HG02870 (cell line): ENCODE data around the gene EDA2R.
A peak's percentile ranks its signal among the peaks of the same experiment; 100 is the strongest.

Experiments used
- ATAC-seq: cut with Tn5 transposase; IDR thresholded peaks from one replicate; pipeline ENCODE4 v1.9.1; 2021; ENCODE audit warnings: mild to moderate bottlenecking, moderate library complexity; ENCODE audit not compliant: unreplicated experiment

The EDA2R gene

GRCh38 chrX:66638591-66639500 is at the start of gene EDA2R:
Gene EDA2R (minus strand): TSS chrX:66639078. CDS start chrX:66616020, 23,058 bp downstream.
- peak; percentile 89 for ATAC-seq

GRCh38 chrX:66684196-66684595 is 45.3 kb upstream of the EDA2R start:
- no peak for ATAC-seq

GRCh38 chrX:66680451-66680850 is 41.6 kb upstream of the EDA2R start:
- ATAC-seq, result no peak

- no peak for ATAC-seq
Measured at GRCh38 chrX:66677430-66677829, 38.6 kb upstream of the EDA2R start.

- ATAC-seq, result no peak
Measured at GRCh38 chrX:66676990-66677389, 38.1 kb upstream of the EDA2R start.

- no peak for ATAC-seq
Measured at GRCh38 chrX:66676413-66676812, 37.5 kb upstream of the EDA2R start.

- ATAC-seq, result no peak
Measured at GRCh38 chrX:66675541-66675940, 36.7 kb upstream of the EDA2R start.

- ATAC-seq, result no peak
Measured at GRCh38 chrX:66674506-66674905, 35.6 kb upstream of the EDA2R start.

GRCh38 chrX:66672106-66672505 is 33.2 kb upstream of the EDA2R start:
- no peak for ATAC-seq

- ATAC-seq, result no peak
Measured at GRCh38 chrX:66654411-66654810, 15.5 kb upstream of the EDA2R start.

- no peak for ATAC-seq
Measured at GRCh38 chrX:66635360-66635759, 3.5 kb downstream of the EDA2R start.

- ATAC-seq, result no peak
Measured at GRCh38 chrX:66634272-66634671, 4.6 kb downstream of the EDA2R start.

GRCh38 chrX:66633541-66633940 is 5.3 kb downstream of the EDA2R start:
- no peak for ATAC-seq

- ATAC-seq, result no peak
Measured at GRCh38 chrX:66632981-66633380, 5.9 kb downstream of the EDA2R start.

GRCh38 chrX:66632473-66632872 is 6.4 kb downstream of the EDA2R start:
- ATAC-seq, result no peak

GRCh38 chrX:66625525-66625924 is 13.4 kb downstream of the EDA2R start:
- ATAC-seq, result peak; percentile 59

GRCh38 chrX:66622209-66622608 is 16.7 kb downstream of the EDA2R start:
- ATAC-seq, result no peak

- ATAC-seq, result no peak
Measured at GRCh38 chrX:66616944-66617343, 21.9 kb downstream of the EDA2R start.

- ATAC-seq, result no peak
Measured at GRCh38 chrX:66602381-66602938, 36.4 kb downstream of the EDA2R start.

- no peak for ATAC-seq
Measured at GRCh38 chrX:66601522-66601921, 37.4 kb downstream of the EDA2R start.

- no peak for ATAC-seq
Measured at GRCh38 chrX:66579219-66579618, 59.7 kb downstream of the EDA2R start.

GRCh38 chrX:66553973-66554372 is 84.9 kb downstream of the EDA2R start:
- no peak for ATAC-seq
